GM15510 (cell line): ENCODE data around the gene LAIR2.

Source experiments
- POLR2A ChIP-seq: IDR thresholded peaks from 3 replicates; pipeline ENCODE4 v1.6.1; 2011; ENCODE audit warnings: borderline replicate concordance; ENCODE audit not compliant: insufficient read length; ENCODE audit errors: extremely low read depth

The LAIR2 gene

GRCh38 chr19:54551950-54552912, 49.6 kb downstream of the LAIR2 start:
- TF ChIP-seq POLR2A, result no peak

DNA sequence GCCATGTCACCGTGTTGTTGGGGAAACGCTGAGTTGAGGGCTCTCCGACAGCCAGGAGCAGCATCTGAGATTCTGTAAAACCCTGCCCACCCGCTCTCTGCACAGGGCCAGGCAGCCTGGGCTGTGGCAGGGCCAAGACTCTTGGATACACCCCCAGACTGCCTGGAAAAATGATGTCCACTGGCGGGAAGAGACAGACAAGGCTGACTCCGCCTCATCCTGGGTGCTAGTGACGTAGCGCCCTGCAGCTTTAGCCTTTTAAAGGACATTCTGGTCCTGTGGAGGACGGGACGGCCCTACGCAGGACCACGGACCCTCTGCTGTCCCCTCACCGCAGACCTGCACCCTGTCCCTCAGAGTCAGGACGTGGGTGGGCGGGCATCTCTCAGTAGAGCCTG, 50.3 kb downstream of the LAIR2 start:
- no peak for TF ChIP-seq POLR2A

- TF ChIP-seq POLR2A, result no peak
Measured at GRCh38 chr19:54554006-54554405, 51.4 kb downstream of the LAIR2 start.

- no peak for TF ChIP-seq POLR2A
Measured at GRCh38 chr19:54554896-54555295, 52.3 kb downstream of the LAIR2 start.

DNA sequence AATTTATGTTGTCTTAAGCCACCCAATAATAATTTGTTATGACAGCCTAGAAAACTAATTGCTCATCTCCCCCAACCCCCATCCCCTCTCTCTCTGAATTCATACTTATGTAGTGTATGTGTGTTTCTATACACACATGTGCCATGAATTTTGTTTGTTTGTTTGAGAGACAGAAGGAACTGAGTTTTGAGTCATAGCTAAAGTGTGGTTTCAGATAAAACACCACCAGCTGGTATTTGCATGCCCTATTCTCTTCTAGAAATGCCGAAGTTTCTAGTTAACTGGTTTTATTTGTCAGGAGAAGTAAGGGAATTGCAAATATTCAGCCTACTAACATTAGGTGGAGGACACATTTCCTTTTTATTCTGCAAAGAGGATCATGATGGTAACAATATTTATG, 53.6 kb downstream of the LAIR2 start:
- TF ChIP-seq POLR2A, result no peak

GRCh38 chr19:54558339-54558738, 55.7 kb downstream of the LAIR2 start:
- TF ChIP-seq POLR2A, result no peak
